ENCODE measurements around the gene CD101.

CD101 gene

GRCh38 chr1:117046781-117047180, 45.2 kb downstream of the CD101 start:
- no peak overlapping the region for H3K4me3 ChIP-seq (ENCODE audit: low read depth, low read length)

GRCh38 chr1:117047271-117047670, 45.7 kb downstream of the CD101 start:
- no peak for DNase-seq (ENCODE audit: low read depth)
- TF ChIP-seq CTCF (conservative IDR thresholded peaks at IDR 0.05; ENCODE audit: low read depth, low read length): no peak
- no peak overlapping the region for H3K4me3 ChIP-seq (ENCODE audit: low read depth, low read length)

More at GRCh38 chr1:117046781-117047180, 45.2 kb downstream of the CD101 start:
- no peak for DNase-seq (ENCODE audit: low read depth)
- no peak for TF ChIP-seq CTCF (conservative IDR thresholded peaks at IDR 0.05; ENCODE audit: low read depth, low read length)

GRCh38 chr1:117049857-117050256, 48.3 kb downstream of the CD101 start:
- DNase-seq (ENCODE audit: low read depth): no peak
- no peak overlapping the region for H3K4me3 ChIP-seq (ENCODE audit: low read depth, low read length)
- no peak for TF ChIP-seq CTCF (conservative IDR thresholded peaks at IDR 0.05; ENCODE audit: low read depth, low read length)

- no peak for DNase-seq (ENCODE audit: low read depth)
- no peak for TF ChIP-seq CTCF (conservative IDR thresholded peaks at IDR 0.05; ENCODE audit: low read depth, low read length)
- H3K4me3 ChIP-seq (ENCODE audit: low read depth, low read length): no peak overlapping the region
These were observed 49.9 kb downstream of the CD101 start for GRCh38 chr1:117051224-117052064.

GRCh38 chr1:117054068-117054467, 52.5 kb downstream of the CD101 start:
- DNase-seq (ENCODE audit: low read depth): no peak
- no peak for TF ChIP-seq CTCF (conservative IDR thresholded peaks at IDR 0.05; ENCODE audit: low read depth, low read length)

GRCh38 chr1:117058810-117059209, 57.2 kb downstream of the CD101 start:
- H3K4me3 ChIP-seq (ENCODE audit: low read depth, low read length): no peak overlapping the region
- DNase-seq (ENCODE audit: low read depth): no peak
- TF ChIP-seq CTCF (conservative IDR thresholded peaks at IDR 0.05; ENCODE audit: low read depth, low read length): no peak

More at GRCh38 chr1:117054068-117054467, 52.5 kb downstream of the CD101 start:
- H3K4me3 ChIP-seq (ENCODE audit: low read depth, low read length): no peak overlapping the region

- no peak for TF ChIP-seq CTCF (conservative IDR thresholded peaks at IDR 0.05; ENCODE audit: low read depth, low read length)
- H3K4me3 ChIP-seq (ENCODE audit: low read depth, low read length): peak overlapping the region; percentile 83
- DNase-seq (ENCODE audit: low read depth): no peak
These were observed 57.7 kb downstream of the CD101 start for GRCh38 chr1:117059334-117059677.
